SK-N-SH (cell line): ENCODE data around the gene PPM1L. TPM values are rescaled to one million over a fixed set of nuclear protein-coding genes. Genes with fewer than 3 reads are reported as not detected.

Experiments used
- CTCF ChIA-PET: fragments of 300-600, 350-600 bp; formaldehyde crosslinking; extraction: SDS; loops from one replicate; lab custom pipeline; 2021; lab: Yijun Ruan, JAX
- POLR2A ChIA-PET: fragments of 350-600 bp; sonication (Branson Sonifier 250); formaldehyde crosslinking; extraction: SDS; loops from one replicate; lab custom pipeline; 2020; ENCODE audit warnings: antibody characterized with exemption, inconsistent platforms; lab: Yijun Ruan, JAX
- DNase-seq: peaks from one replicate; pipeline ENCODE4 v3.0.0; 2012
- H2AFZ ChIP-seq: fragments of 200-600 bp; sonication (generic); 2 replicates; pipeline ENCODE4 v1.8.1; 2016; ENCODE audit warnings: antibody characterized with exemption, mild to moderate bottlenecking, low read depth
- H3F3A ChIP-seq: fragments of 200-600 bp; sonication (generic); replicated peaks from 2 replicates; pipeline ENCODE3; 2016; ENCODE audit warnings: antibody characterized with exemption, mild to moderate bottlenecking; ENCODE audit not compliant: insufficient read depth
- H3K27ac ChIP-seq, 2 experiments: fragments of 200-500 bp in 1 of 2; fragments of 200-600 bp in 1 of 2; sonication (Bioruptor generic) in 1 of 2; sonication (generic), shearing (Covaris generic) in 1 of 2; 2 replicates each; pipeline versions ENCODE4 v1.5.1 to v1.6.1; 2014 to 2016; ENCODE audit warnings: low read depth in 2 of 2, inconsistent platforms in 1 of 2, low read length in 1 of 2, mild to moderate bottlenecking in 1 of 2, mixed read lengths in 1 of 2
- H3K27me3 ChIP-seq: fragments of 200-600 bp; sonication (generic), shearing (Covaris generic); 2 replicates; pipeline ENCODE4 v1.6.1; 2016; ENCODE audit warnings: mixed run types; ENCODE audit not compliant: insufficient read depth
- H3K36me3 ChIP-seq, 2 experiments: fragments of 200-500 bp in 1 of 2; fragments of 200-600 bp in 1 of 2; sonication (Bioruptor generic) in 1 of 2; sonication (generic) in 1 of 2; replicated peaks in 1 of 2; 2 replicates each; pipeline versions ENCODE3 to v1.5.1; 2014 to 2016; ENCODE audit warnings: low read length in 1 of 2, mild to moderate bottlenecking in 1 of 2; ENCODE audit not compliant: insufficient read depth in 2 of 2, control insufficient read depth in 1 of 2
- H3K4me1 ChIP-seq, 2 experiments: fragments of 200-500 bp in 1 of 2; fragments of 200-600 bp in 1 of 2; sonication (Bioruptor generic) in 1 of 2; sonication (generic), shearing (Covaris generic) in 1 of 2; 2 replicates each; pipeline versions ENCODE4 v1.5.1 to v1.6.1; 2014 to 2016; ENCODE audit warnings: low read depth in 1 of 2, low read length in 1 of 2, mixed run types in 1 of 2; ENCODE audit not compliant: insufficient read depth in 2 of 2, control insufficient read depth in 1 of 2
- H3K4me2 ChIP-seq: fragments of 200-600 bp; sonication (generic), shearing (Covaris generic); 2 replicates; pipeline ENCODE4 v1.6.1; 2017; ENCODE audit warnings: mixed run types
- H3K4me3 ChIP-seq, 2 experiments: fragments of 200-500 bp in 1 of 2; fragments of 200-600 bp in 1 of 2; sonication (Bioruptor generic) in 1 of 2; sonication (generic), shearing (Covaris generic) in 1 of 2; 2 replicates each; pipeline versions ENCODE4 v1.5.1 to v1.8.1; 2014 to 2016; ENCODE audit warnings: low read depth in 2 of 2, inconsistent platforms in 1 of 2, low read length in 1 of 2, mild to moderate bottlenecking in 1 of 2, mixed read lengths in 1 of 2, moderate library complexity in 1 of 2
- H3K79me2 ChIP-seq: fragments of 200-600 bp; sonication (generic); 2 replicates; pipeline ENCODE4 v1.8.1; 2017; ENCODE audit warnings: mild to moderate bottlenecking; ENCODE audit not compliant: insufficient read depth
- H3K9ac ChIP-seq: fragments of 200-600 bp; sonication (generic); 2 replicates; pipeline ENCODE4 v1.6.1; 2017; ENCODE audit warnings: mixed run types
- H3K9me2 ChIP-seq: fragments of 200-600 bp; sonication (generic); 2 replicates; pipeline ENCODE4 v1.6.1; 2017; ENCODE audit warnings: mixed run types
- H3K9me3 ChIP-seq: fragments of 200-600 bp; sonication (generic); 2 replicates; pipeline ENCODE4 v1.6.1; 2017; ENCODE audit warnings: mixed run types, mild to moderate bottlenecking, moderate library complexity
- H4K20me1 ChIP-seq: fragments of 200-600 bp; sonication (generic); 2 replicates; pipeline ENCODE4 v1.6.1; 2017; ENCODE audit warnings: mild to moderate bottlenecking, mixed run types; ENCODE audit not compliant: insufficient read depth
- ELF1 ChIP-seq: IDR thresholded peaks from 2 replicates; pipeline ENCODE4 v1.4.0; 2012
- EP300 ChIP-seq, 2 experiments: IDR thresholded peaks; 2 replicates each; pipeline versions ENCODE4 v1.4.0 to v1.6.1; 2012; ENCODE audit warnings: borderline replicate concordance in 1 of 2, low read depth in 1 of 2, low read length in 1 of 2
- FOSL2 ChIP-seq: IDR thresholded peaks from 2 replicates; pipeline ENCODE4 v1.4.0; 2012; ENCODE audit warnings: low read depth, mild to moderate bottlenecking, moderate library complexity, borderline replicate concordance
- FOXJ3 ChIP-seq: sonication (generic); formaldehyde crosslinking; IDR thresholded peaks from 2 replicates; pipeline ENCODE4 v1.5.1; 2020; ENCODE audit warnings: mild to moderate bottlenecking, missing genetic modification reagents
- FOXM1 ChIP-seq: IDR thresholded peaks from 2 replicates; pipeline ENCODE4 v1.4.0; 2012; ENCODE audit warnings: low read depth, mild to moderate bottlenecking
- MXI1 ChIP-seq: IDR thresholded peaks from 2 replicates; pipeline ENCODE4 v1.6.1; 2012; ENCODE audit warnings: mild to moderate bottlenecking, low read depth, low read length, improper control_type of control experiment
- NFIC ChIP-seq: IDR thresholded peaks from 2 replicates; pipeline ENCODE4 v1.4.0; 2012; ENCODE audit warnings: borderline replicate concordance
- NRF1 ChIP-seq: IDR thresholded peaks from 2 replicates; pipeline ENCODE4 v1.6.1; 2012; ENCODE audit warnings: low read depth, mild to moderate bottlenecking, low read length
- RXRA ChIP-seq: IDR thresholded peaks from 2 replicates; pipeline ENCODE4 v1.4.0; 2012; ENCODE audit warnings: low read depth, mild to moderate bottlenecking, borderline replicate concordance
- SMC3 ChIP-seq: IDR thresholded peaks from 2 replicates; pipeline ENCODE4 v1.6.1; 2012; ENCODE audit warnings: low read depth, low read length, improper control_type of control experiment
- TAF1 ChIP-seq: IDR thresholded peaks from 2 replicates; pipeline ENCODE4 v1.6.1; 2012; ENCODE audit warnings: low read depth, mild to moderate bottlenecking, low read length, moderate library complexity, borderline replicate concordance
- TCF12 ChIP-seq: IDR thresholded peaks from 2 replicates; pipeline ENCODE4 v1.4.0; 2012
- TEAD4 ChIP-seq: IDR thresholded peaks from 2 replicates; pipeline ENCODE4 v1.4.0; 2012; ENCODE audit warnings: mild to moderate bottlenecking, borderline replicate concordance; ENCODE audit not compliant: insufficient read depth
- WGBS: methylation state at CpG from one replicate; pipeline ENCODE4 v1.1.6; 2017; ENCODE audit warnings: low lambda C conversion rate; 5-methylcytosine and 5-hydroxymethylcytosine counted together
- polyA plus RNA-seq, 3 experiments: library from polyadenylated mRNA; depleted of rRNA; stranded (reverse); fragments of >200 nt; gene quantifications; 2 replicates each; pipeline ENCODE4 v1.2.3, GENCODE V29; 2012
- TF ChIP-seq, protein P1 (sequence below): IDR thresholded peaks from 2 replicates; pipeline ENCODE4; 2012
- TF ChIP-seq, protein P2 (sequence below): IDR thresholded peaks from 2 replicates; pipeline ENCODE4 v1.4.0; 2012; ENCODE audit warnings: low read depth
- TF ChIP-seq, protein P3 (sequence below): IDR thresholded peaks from 2 replicates; pipeline ENCODE4 v1.4.0; 2012; ENCODE audit warnings: low read depth, borderline replicate concordance
- TF ChIP-seq, protein P4 (sequence below): IDR thresholded peaks from 2 replicates; pipeline ENCODE4 v1.6.1; 2012; ENCODE audit warnings: mild to moderate bottlenecking, low read depth, low read length, moderate library complexity
- TF ChIP-seq, protein P5 (sequence below): fragments of 200-600 bp; sonication (generic); IDR thresholded peaks from 2 replicates; pipeline ENCODE4 v1.6.1; 2017; ENCODE audit warnings: antibody characterized with exemption, mild to moderate bottlenecking, moderate library complexity
- TF ChIP-seq, protein P6 (sequence below): fragments of 150-350 bp; IDR thresholded peaks from 2 replicates; pipeline ENCODE4 v1.6.1; 2017; ENCODE audit warnings: antibody characterized with exemption, low read length, low read depth, borderline replicate concordance
- TF ChIP-seq, protein P7 (sequence below): IDR thresholded peaks from 2 replicates; pipeline ENCODE4 v1.4.0; 2012; ENCODE audit warnings: low read depth, borderline replicate concordance

The PPM1L gene
- polyA plus RNA-seq, 1 of the 3 experiments (the other 2 are of a cell fraction) = 0.16 TPM

DNA sequence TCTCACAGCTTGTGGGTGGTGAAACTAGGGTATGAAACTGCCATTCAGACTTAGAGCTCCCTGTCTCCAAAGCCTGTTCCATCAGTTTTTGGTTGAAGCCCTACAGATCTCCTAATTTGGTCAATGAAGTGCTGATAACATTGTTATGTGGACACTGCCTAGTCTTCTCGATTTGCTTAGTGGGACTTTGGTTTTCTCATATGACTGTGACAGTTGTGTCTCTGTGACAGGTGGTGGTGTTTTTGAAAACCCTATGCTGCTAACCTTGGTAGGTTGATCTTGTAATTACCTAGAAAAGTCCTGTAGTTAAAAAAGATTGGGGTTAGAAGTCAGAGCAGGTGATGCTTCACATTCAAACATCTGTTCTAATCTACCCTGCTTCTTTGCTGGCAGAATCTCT, 9.2 kb downstream of the PPM1L start:
- no peaks in the 10 kb centered on the region; a peak in 1 of 4 replicates for H3K4me1 ChIP-seq
- H3K27ac ChIP-seq = no peak overlapping the region
- WGBS = 0% methylated on average over 1 of the region's 1 CpG
- H3K4me3 ChIP-seq = no peak overlapping the region
- no peaks in the 10 kb centered on the region for H3K9me3 ChIP-seq
- no peaks in the 10 kb centered on the region for H3K9me2 ChIP-seq
- H3K36me3 ChIP-seq = no peaks in the 10 kb centered on the region
- no peaks in the 10 kb centered on the region for H3F3A ChIP-seq
- DNase-seq = no peak
- POLR2A ChIA-PET = no interaction called here
- CTCF ChIA-PET = no interaction called here
- TF ChIP-seq, protein P1, sequence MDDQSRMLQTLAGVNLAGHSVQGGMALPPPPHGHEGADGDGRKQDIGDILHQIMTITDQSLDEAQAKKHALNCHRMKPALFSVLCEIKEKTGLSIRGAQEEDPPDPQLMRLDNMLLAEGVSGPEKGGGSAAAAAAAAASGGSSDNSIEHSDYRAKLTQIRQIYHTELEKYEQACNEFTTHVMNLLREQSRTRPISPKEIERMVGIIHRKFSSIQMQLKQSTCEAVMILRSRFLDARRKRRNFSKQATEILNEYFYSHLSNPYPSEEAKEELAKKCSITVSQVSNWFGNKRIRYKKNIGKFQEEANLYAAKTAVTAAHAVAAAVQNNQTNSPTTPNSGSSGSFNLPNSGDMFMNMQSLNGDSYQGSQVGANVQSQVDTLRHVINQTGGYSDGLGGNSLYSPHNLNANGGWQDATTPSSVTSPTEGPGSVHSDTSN = no peak
- TF ChIP-seq, protein P2, sequence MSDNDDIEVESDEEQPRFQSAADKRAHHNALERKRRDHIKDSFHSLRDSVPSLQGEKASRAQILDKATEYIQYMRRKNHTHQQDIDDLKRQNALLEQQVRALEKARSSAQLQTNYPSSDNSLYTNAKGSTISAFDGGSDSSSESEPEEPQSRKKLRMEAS = no peak
- TF ChIP-seq, protein P3, sequence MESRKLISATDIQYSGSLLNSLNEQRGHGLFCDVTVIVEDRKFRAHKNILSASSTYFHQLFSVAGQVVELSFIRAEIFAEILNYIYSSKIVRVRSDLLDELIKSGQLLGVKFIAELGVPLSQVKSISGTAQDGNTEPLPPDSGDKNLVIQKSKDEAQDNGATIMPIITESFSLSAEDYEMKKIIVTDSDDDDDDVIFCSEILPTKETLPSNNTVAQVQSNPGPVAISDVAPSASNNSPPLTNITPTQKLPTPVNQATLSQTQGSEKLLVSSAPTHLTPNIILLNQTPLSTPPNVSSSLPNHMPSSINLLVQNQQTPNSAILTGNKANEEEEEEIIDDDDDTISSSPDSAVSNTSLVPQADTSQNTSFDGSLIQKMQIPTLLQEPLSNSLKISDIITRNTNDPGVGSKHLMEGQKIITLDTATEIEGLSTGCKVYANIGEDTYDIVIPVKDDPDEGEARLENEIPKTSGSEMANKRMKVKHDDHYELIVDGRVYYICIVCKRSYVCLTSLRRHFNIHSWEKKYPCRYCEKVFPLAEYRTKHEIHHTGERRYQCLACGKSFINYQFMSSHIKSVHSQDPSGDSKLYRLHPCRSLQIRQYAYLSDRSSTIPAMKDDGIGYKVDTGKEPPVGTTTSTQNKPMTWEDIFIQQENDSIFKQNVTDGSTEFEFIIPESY = no peak
- TF ChIP-seq, protein P4, sequence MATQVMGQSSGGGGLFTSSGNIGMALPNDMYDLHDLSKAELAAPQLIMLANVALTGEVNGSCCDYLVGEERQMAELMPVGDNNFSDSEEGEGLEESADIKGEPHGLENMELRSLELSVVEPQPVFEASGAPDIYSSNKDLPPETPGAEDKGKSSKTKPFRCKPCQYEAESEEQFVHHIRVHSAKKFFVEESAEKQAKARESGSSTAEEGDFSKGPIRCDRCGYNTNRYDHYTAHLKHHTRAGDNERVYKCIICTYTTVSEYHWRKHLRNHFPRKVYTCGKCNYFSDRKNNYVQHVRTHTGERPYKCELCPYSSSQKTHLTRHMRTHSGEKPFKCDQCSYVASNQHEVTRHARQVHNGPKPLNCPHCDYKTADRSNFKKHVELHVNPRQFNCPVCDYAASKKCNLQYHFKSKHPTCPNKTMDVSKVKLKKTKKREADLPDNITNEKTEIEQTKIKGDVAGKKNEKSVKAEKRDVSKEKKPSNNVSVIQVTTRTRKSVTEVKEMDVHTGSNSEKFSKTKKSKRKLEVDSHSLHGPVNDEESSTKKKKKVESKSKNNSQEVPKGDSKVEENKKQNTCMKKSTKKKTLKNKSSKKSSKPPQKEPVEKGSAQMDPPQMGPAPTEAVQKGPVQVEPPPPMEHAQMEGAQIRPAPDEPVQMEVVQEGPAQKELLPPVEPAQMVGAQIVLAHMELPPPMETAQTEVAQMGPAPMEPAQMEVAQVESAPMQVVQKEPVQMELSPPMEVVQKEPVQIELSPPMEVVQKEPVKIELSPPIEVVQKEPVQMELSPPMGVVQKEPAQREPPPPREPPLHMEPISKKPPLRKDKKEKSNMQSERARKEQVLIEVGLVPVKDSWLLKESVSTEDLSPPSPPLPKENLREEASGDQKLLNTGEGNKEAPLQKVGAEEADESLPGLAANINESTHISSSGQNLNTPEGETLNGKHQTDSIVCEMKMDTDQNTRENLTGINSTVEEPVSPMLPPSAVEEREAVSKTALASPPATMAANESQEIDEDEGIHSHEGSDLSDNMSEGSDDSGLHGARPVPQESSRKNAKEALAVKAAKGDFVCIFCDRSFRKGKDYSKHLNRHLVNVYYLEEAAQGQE = no peak
- TF ChIP-seq ELF1 (no peak), TAF1 (no peak), MXI1 (no peak), EP300 (IDR thresholded peaks at IDR 0.05; ENCODE audit: borderline replicate concordance in 1 of 2, low read depth in 1 of 2, low read length in 1 of 2) (no peak), FOXJ3 (CRISPR knock-in tag) (no peak), FOXM1 (no peak), TCF12 (no peak), TEAD4 (no peak), SMC3 (no peak), FOSL2 (no peak), RXRA (no peak), NRF1 (no peak), NFIC (no peak)
- TF ChIP-seq, protein P5, sequence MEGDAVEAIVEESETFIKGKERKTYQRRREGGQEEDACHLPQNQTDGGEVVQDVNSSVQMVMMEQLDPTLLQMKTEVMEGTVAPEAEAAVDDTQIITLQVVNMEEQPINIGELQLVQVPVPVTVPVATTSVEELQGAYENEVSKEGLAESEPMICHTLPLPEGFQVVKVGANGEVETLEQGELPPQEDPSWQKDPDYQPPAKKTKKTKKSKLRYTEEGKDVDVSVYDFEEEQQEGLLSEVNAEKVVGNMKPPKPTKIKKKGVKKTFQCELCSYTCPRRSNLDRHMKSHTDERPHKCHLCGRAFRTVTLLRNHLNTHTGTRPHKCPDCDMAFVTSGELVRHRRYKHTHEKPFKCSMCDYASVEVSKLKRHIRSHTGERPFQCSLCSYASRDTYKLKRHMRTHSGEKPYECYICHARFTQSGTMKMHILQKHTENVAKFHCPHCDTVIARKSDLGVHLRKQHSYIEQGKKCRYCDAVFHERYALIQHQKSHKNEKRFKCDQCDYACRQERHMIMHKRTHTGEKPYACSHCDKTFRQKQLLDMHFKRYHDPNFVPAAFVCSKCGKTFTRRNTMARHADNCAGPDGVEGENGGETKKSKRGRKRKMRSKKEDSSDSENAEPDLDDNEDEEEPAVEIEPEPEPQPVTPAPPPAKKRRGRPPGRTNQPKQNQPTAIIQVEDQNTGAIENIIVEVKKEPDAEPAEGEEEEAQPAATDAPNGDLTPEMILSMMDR = no peak
- TF ChIP-seq, protein P6, sequence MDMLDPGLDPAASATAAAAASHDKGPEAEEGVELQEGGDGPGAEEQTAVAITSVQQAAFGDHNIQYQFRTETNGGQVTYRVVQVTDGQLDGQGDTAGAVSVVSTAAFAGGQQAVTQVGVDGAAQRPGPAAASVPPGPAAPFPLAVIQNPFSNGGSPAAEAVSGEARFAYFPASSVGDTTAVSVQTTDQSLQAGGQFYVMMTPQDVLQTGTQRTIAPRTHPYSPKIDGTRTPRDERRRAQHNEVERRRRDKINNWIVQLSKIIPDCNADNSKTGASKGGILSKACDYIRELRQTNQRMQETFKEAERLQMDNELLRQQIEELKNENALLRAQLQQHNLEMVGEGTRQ = no peak
- TF ChIP-seq, protein P7, sequence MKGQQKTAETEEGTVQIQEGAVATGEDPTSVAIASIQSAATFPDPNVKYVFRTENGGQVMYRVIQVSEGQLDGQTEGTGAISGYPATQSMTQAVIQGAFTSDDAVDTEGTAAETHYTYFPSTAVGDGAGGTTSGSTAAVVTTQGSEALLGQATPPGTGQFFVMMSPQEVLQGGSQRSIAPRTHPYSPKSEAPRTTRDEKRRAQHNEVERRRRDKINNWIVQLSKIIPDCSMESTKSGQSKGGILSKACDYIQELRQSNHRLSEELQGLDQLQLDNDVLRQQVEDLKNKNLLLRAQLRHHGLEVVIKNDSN = no peak
- no peaks in the 10 kb centered on the region for H4K20me1 ChIP-seq
- H2AFZ ChIP-seq = no peak overlapping the region
- H3K79me2 ChIP-seq = no peaks in the 10 kb centered on the region
- H3K4me2 ChIP-seq = no peak overlapping the region
- H3K27me3 ChIP-seq = no peaks in the 10 kb centered on the region; the same call in 1 of the 2 replicates
- no peak overlapping the region for H3K9ac ChIP-seq
